ENCODE measurements around the gene KIF26B.
A peak's percentile ranks its signal among the peaks of the same experiment; 100 is the strongest.

Gene KIF26B

GRCh38 chr1:245173446-245174211 is 18.8 kb downstream of the KIF26B start:
- no peak for DNase-seq

- DNase-seq, result no peak
These were observed 22.5 kb downstream of the KIF26B start for GRCh38 chr1:245177071-245177900.

DNA sequence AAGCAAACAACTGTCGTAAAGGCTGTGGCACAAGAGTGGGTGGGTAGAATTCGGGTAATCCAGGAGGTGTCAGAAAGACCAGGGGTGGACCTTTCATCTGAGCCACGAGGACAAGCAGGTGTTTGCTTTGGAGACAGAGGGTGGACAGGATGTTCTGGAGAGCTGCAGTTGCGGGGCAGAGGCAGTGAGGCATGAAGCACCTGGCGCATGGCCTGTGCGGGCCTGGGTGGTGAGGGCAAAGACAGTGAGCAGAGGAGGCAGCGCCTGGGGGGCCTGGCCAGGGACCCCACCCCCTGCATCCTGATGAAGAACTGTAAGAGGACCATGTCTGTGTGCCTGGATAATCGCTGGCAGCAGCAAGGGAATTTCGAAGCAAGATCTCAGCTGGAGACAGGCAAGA is 24.9 kb downstream of the KIF26B start:
- DNase-seq, result no peak

- peak; percentile 28 for DNase-seq
These were observed 25.8 kb downstream of the KIF26B start for GRCh38 chr1:245180496-245181157.

DNA sequence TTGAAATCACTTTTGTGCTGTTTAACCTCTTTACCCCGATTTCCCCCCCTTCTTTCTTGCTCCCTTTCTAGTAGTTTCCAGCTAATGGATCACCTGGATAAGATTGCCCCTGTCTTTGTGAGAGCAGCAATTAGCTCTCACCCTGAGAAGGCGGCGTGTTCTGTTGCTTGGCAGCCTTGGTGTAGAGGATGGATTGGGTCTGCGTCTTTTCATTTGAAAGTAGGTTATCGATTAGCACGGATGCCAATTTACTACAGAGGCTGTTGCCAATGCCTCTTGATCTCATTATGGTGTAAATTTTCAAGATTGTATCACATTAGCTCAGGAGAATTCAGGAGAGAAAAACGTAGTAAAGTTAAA is 26.4 kb downstream of the KIF26B start:
- no peak for DNase-seq

DNA sequence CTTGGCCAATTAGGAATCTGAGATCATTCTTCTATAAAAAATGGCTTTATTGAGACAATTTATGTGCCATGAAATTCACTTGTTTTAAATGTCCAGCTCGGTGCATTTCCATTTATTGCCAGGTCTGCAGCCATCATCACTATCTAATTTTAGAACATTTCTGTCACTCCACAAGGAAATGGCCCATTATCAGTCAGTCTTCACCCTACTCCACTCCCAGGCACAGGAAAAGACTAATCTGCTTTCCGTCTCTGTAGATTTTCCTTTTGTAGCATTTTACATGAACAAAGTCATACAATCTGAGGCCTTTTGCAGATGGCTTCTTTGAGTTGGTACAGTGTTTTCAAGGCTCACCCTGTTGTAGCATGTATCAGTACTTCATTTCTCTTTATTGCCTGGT is 27.2 kb downstream of the KIF26B start:
- no peak for DNase-seq

DNA sequence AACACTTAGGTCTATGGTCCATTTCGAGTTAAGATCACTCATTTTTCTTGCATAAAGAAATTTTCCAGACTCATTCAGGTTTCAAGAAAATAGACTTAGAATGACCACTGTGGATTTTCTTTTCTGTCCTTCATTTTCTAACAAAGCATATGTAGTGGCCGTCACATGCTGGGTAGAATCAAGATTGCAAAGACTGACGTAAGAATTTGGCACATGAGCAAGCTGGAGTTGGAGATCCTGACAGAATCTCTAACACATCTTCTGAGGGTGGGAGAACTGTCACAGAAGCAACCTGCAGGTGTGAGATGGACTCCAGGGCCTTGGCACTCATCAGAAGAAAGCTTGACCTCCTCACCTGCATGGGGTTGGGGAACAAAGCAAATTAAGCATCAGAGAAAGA is 28.6 kb downstream of the KIF26B start:
- no peak for DNase-seq

DNA sequence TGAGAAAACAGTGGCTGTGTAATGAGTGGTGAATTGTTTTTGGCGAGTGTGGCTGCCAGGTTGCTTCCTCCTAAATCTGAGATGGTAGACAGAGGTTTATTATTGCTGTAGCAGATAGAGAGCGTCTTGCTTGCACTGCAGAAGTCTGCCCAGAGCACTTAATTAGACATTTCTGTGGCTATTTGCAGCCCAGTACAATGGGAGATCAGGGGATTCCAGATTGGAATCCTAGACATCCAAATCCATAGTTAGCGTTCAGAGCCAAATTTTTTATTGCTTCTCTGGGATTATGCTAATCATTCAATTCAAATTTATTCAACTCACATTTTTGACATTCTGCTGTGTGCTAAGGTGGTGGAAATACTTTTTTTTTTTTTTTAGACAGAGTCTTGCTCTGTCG is 30.0 kb downstream of the KIF26B start:
- DNase-seq, result no peak

DNA sequence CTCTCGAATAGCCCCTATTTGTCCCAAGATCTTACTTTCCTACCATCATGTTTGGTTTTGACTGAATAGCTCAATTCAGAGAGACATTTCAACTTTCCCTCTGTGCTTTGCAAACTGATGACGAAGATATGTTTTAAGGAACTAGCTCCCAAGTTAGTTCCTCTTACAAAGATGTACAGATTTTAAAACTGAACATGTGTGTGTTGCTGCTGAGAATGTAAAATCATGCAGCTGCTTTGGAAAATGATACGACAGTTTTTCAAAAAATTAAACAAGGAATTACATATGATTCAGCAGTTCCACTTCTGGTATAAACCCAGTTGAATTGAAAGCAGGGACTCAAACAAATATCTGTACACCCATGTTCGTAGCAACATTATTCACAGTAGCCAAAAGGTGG is 33.6 kb downstream of the KIF26B start:
- DNase-seq, result peak; percentile 46

GRCh38 chr1:245195398-245195797 is 40.6 kb downstream of the KIF26B start:
- DNase-seq, result no peak

GRCh38 chr1:245197121-245197520 is 42.3 kb downstream of the KIF26B start:
- no peak for DNase-seq

- no peak for DNase-seq
These were observed 43.2 kb downstream of the KIF26B start for GRCh38 chr1:245197911-245198379.

GRCh38 chr1:245198748-245199516 is 44.1 kb downstream of the KIF26B start:
- no peak for DNase-seq

DNA sequence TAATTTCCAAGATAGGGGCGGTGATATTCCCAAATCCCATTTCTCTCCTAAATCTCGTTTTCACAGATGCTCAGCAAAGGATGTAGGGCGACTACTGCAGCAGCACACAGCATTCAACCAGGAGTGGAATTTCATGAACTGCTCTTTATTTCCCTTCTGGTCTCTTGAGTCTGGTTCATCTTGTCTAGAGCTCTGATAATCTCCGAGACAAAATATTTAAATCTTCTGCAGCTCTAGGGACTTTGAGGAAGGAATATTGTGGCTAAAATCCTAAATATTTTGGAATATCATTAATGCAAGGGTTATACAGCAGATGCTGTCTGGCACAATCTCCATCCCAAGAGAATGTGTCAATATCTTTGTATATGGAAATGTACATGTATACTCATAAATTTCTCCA is 45.4 kb downstream of the KIF26B start:
- DNase-seq, result no peak

DNA sequence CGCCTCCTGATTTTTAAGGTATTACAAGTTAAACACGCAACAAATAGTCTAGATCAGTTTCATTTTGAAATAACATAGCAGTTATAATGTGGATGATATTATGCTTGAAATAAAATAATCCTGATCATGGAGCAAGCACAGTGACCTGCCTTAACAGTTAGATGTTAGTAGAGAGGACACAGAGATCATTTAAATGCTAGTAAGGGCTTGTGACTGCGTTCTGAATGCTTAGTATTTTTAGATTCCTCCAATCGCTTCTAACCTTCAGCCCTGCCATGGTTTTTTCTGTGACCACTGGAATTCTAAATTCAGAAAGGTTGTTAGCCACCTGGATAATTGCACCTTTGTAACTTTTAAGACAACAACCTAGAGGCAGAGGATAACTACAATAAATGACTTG is 46.4 kb downstream of the KIF26B start:
- no peak for DNase-seq

DNA sequence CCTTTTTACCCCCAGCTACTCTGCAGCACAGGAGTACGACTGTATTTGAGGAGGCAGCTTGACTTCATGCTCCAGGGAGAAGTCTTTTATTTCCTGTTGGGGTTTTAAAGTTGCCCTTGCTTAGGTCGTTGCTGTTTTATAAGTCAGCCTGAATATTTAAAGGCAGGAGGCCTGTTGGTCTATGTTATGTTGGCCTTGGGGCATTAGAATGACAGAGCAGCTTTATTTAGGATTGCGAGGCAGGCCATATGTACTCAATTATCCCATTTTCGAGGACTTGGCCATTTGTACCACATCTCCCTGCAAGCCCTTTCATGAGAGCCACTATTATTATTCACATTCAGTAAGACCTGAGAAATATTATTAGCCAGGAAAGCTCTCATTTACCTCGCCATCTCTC is 47.0 kb downstream of the KIF26B start:
- no peak for DNase-seq

- no peak for DNase-seq
These were observed 50.6 kb downstream of the KIF26B start for GRCh38 chr1:245205396-245205795.

- no peak for DNase-seq
These were observed 51.1 kb downstream of the KIF26B start for GRCh38 chr1:245205864-245206263.

GRCh38 chr1:245207056-245207638 is 52.4 kb downstream of the KIF26B start:
- no peak for DNase-seq

- no peak for DNase-seq
These were observed 53.0 kb downstream of the KIF26B start for GRCh38 chr1:245207801-245208200.

GRCh38 chr1:245209658-245210435 is 55.1 kb downstream of the KIF26B start:
- no peak for DNase-seq
